Fibroblast of lung (primary cell): ENCODE data around the gene TSSK3. TPM values are rescaled to one million over a fixed set of nuclear protein-coding genes. Genes with fewer than 3 reads are reported as not detected.

ENCODE experiments used
- DNase-seq, 2 donors: peaks; one replicate each; pipeline versions ENCODE4 v3.0.0 to v3.0.0-alpha.2; 2010; ENCODE audit warnings: low read depth in 2 of 2
- H2AFZ ChIP-seq: 2 replicates; pipeline ENCODE4 v1.5.1; 2012; ENCODE audit warnings: low read length, control low read depth, inconsistent platforms
- H3K27ac ChIP-seq: 2 replicates; pipeline ENCODE4 v1.5.1; 2011; ENCODE audit warnings: low read length, control low read depth; ENCODE audit not compliant: insufficient read depth
- H3K27me3 ChIP-seq: 2 replicates; pipeline ENCODE4 v1.5.1; 2011; ENCODE audit warnings: mild to moderate bottlenecking, low read length; ENCODE audit not compliant: control insufficient read depth, insufficient read depth
- H3K36me3 ChIP-seq: 2 replicates; pipeline ENCODE4 v1.5.1; 2011; ENCODE audit warnings: low read length; ENCODE audit not compliant: control insufficient read depth, insufficient read depth
- H3K4me1 ChIP-seq: 2 replicates; pipeline ENCODE4 v1.5.1; 2011; ENCODE audit warnings: low read length; ENCODE audit not compliant: control insufficient read depth, insufficient read depth; ENCODE audit errors: extremely low read depth
- H3K4me2 ChIP-seq: 2 replicates; pipeline ENCODE4 v1.5.1; 2011; ENCODE audit warnings: low read length, control low read depth; ENCODE audit not compliant: insufficient read depth; ENCODE audit errors: extremely low read depth
- H3K4me3 ChIP-seq, 4 experiments: fragments of 200-600 bp in 1 of 4; sonication (generic) in 1 of 4; replicated peaks in 1 of 4; 2 replicates each; pipeline ENCODE4 v1.5.1; 2011 to 2016; ENCODE audit warnings: low read length in 4 of 4, low read depth in 3 of 4, mild to moderate bottlenecking in 3 of 4, control low read depth in 2 of 4, inconsistent platforms in 1 of 4, mixed read lengths in 1 of 4; ENCODE audit not compliant: insufficient read depth in 1 of 4; ENCODE audit errors: control extremely low read depth in 1 of 4
- H3K79me2 ChIP-seq: 2 replicates; pipeline ENCODE4 v1.5.1; 2012; ENCODE audit warnings: mild to moderate bottlenecking, low read length, inconsistent platforms; ENCODE audit not compliant: control insufficient read depth, insufficient read depth
- H3K9ac ChIP-seq: 2 replicates; pipeline ENCODE4 v1.5.1; 2011; ENCODE audit warnings: mild to moderate bottlenecking, low read length, control low read depth; ENCODE audit not compliant: insufficient read depth
- H3K9me3 ChIP-seq: 2 replicates; pipeline ENCODE4 v1.5.1; 2012; ENCODE audit warnings: low read depth, low read length; ENCODE audit not compliant: control insufficient read depth, insufficient read depth
- H4K20me1 ChIP-seq: 2 replicates; pipeline ENCODE4 v1.5.1; 2011; ENCODE audit warnings: low read length; ENCODE audit not compliant: control insufficient read depth, insufficient read depth; ENCODE audit errors: extremely low read depth
- EZH2 ChIP-seq: IDR thresholded peaks from 2 replicates; pipeline ENCODE4 v1.5.1; 2012; ENCODE audit warnings: low read length, control low read depth, mild to moderate bottlenecking; ENCODE audit errors: missing control alignments
- polyA plus RNA-seq, 2 donors: library from polyadenylated mRNA; depleted of rRNA in 1 of 2; stranded (reverse) in 1 of 2; unstranded in 1 of 2; fragments of >200 nt; gene quantifications; 2 replicates each; pipeline ENCODE4 v1.2.1, GENCODE V29; 2011 to 2012; ENCODE audit warnings: missing spikeins in 1 of 2
- total RNA-seq: library from RNA; depleted of rRNA; stranded (reverse); fragments of >200 nt; gene quantifications from 2 replicates; pipeline ENCODE4 v1.2.1, GENCODE V29; 2014
- TF ChIP-seq, protein P1 (sequence below), 2 donors: IDR thresholded peaks in 1 of 2; conservative IDR thresholded peaks in 1 of 2; 1 replicate in 1 of 2; 2 replicates in 1 of 2; pipeline ENCODE4 v1.5.1; 2011 to 2012; ENCODE audit warnings: low read length in 2 of 2, control low read depth in 1 of 2, inconsistent platforms in 1 of 2, low read depth in 1 of 2, mild to moderate bottlenecking in 1 of 2

The TSSK3 gene
- total and polyA plus RNA-seq, 2 donors (not counting 1 experiment from before 2014, with no cell fraction given) = 0.50 to 0.58 TPM

DNA sequence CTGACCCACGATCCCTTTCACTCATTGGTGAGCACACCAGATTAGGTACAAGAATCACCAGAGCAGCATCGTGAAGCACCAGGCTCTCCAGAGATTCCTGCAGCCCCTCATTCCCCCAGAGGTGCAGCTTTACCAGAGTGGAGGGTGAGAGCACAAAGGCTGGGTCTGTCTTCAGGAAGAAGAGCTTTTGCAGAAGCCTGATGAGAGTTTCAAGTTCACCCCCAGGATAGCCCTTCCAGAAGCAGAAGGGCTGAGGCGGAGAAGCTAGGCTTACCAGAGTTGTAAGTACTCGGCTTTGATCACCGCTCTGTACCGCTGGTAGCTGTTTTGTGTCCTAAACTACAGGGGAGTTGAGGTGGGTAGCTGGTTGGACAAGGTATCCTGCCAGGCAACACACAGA, 3.1 kb downstream of the TSSK3 start:
- Histone ChIP-seq H3K4me3 (no peak overlapping the region), H3K4me2 (no peak overlapping the region), H3K4me1 (peaks cover 2% of the 10 kb centered on the region), H4K20me1 (no peaks in the 10 kb centered on the region), H3K27ac (no peak overlapping the region), H3K9ac (no peak overlapping the region), H3K9me3 (no peaks in the 10 kb centered on the region), H3K79me2 (no peaks in the 10 kb centered on the region), H2AFZ (no peak overlapping the region), H3K27me3 (no peaks in the 10 kb centered on the region), H3K36me3 (peaks cover 15% of the 10 kb centered on the region)
- TF ChIP-seq EZH2 = no peak
- TF ChIP-seq, protein P1, sequence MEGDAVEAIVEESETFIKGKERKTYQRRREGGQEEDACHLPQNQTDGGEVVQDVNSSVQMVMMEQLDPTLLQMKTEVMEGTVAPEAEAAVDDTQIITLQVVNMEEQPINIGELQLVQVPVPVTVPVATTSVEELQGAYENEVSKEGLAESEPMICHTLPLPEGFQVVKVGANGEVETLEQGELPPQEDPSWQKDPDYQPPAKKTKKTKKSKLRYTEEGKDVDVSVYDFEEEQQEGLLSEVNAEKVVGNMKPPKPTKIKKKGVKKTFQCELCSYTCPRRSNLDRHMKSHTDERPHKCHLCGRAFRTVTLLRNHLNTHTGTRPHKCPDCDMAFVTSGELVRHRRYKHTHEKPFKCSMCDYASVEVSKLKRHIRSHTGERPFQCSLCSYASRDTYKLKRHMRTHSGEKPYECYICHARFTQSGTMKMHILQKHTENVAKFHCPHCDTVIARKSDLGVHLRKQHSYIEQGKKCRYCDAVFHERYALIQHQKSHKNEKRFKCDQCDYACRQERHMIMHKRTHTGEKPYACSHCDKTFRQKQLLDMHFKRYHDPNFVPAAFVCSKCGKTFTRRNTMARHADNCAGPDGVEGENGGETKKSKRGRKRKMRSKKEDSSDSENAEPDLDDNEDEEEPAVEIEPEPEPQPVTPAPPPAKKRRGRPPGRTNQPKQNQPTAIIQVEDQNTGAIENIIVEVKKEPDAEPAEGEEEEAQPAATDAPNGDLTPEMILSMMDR (conservative IDR thresholded peaks at IDR 0.05 in 1 of 2, IDR thresholded peaks at IDR 0.05 in 1 of 2; ENCODE audit: low read depth in 1 of 2, low read length in 2 of 2) = no peak
- DNase-seq = no peak

DNA sequence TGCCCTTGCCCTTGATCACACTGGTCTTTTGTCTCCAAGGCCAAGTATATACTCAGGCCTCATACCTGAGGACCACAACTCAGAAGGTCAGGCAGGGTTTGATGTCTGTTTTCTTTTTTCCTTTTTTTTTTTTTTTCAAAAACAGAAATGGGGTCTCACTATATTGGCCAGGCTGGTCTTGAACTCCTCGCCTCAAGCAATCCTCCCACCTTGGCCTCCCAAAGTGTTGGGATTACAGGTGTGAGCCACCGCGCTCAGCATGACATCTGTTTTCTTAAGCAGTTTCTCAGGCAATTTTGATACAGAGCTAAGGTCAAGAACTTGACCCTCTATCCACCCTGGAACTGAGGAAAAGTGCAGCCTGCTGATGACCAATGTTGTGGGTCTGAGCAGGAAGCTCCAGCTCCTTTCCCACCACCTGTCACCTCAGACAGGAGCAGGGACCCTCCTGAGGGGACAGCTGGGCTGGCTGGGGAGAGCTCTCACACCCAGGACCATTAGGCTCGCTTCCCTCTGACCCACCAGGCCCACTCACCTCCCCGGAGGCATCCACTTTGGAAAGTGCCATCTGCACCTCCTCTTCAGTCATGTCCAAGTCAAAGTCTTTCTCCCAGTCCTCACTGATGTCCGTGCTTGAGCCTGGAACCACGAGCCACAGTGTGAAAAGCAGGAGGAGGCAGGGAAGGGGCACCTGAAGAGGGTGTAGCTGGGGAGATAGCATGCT, 5.7 kb downstream of the TSSK3 start:
- H3K9ac ChIP-seq = no peak overlapping the region

DNA sequence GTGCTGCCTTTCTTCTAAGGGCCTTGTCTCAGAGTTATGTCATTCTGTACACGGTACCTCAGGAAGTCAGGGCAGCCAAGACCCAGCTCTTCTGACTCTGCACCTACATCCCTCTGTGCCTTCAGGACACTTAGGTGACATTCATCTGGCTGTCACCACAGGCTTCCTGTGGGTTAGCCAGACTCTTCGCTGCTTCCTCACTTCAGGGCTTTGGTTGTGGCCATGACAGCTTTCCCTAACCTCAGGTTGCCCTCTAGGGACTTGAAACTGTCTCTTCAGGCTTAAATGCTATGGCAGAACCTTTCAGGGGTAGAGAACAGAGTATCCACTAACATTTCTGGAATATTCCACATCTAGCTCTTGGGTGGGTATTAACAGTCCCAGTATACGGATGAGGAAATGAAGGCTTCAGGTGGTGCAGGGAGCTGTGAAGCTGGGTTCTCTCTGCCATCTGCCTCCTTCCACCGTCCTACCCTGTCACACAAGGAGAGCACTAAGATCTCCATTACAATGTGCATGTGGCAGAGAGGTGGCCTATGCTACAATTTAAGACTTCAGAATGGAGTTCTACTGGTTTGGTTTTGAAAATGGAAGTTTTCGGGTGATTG, 9.9 kb downstream of the TSSK3 start:
- Histone ChIP-seq H3K79me2 (no peaks in the 10 kb centered on the region), H3K9ac (no peak overlapping the region), H3K4me1 (no peaks in the 10 kb centered on the region), H3K4me2 (no peak overlapping the region), H3K9me3 (no peaks in the 10 kb centered on the region), H3K27me3 (no peaks in the 10 kb centered on the region), H2AFZ (no peak overlapping the region), H3K4me3 (no peak overlapping the region), H3K27ac (no peak overlapping the region), H4K20me1 (no peaks in the 10 kb centered on the region), H3K36me3 (peaks cover 6% of the 10 kb centered on the region)
- TF ChIP-seq, protein P1 (conservative IDR thresholded peaks at IDR 0.05 in 1 of 2, IDR thresholded peaks at IDR 0.05 in 1 of 2; ENCODE audit: low read depth in 1 of 2, low read length in 2 of 2) = no peak
- TF ChIP-seq EZH2 = no peak
- DNase-seq = no peak

More for the DNA sequence above, 5.7 kb downstream of the TSSK3 start:
- Histone ChIP-seq H3K27me3 (no peaks in the 10 kb centered on the region), H3K4me1 (no peaks in the 10 kb centered on the region), H3K27ac (no peak overlapping the region), H2AFZ (no peak overlapping the region), H3K9me3 (no peaks in the 10 kb centered on the region), H3K79me2 (no peaks in the 10 kb centered on the region), H4K20me1 (no peaks in the 10 kb centered on the region), H3K4me3 (no peak overlapping the region), H3K4me2 (no peak overlapping the region), H3K36me3 (peaks cover 15% of the 10 kb centered on the region)
- no peak for DNase-seq
- TF ChIP-seq EZH2 = no peak
- TF ChIP-seq, protein P1 (conservative IDR thresholded peaks at IDR 0.05 in 1 of 2, IDR thresholded peaks at IDR 0.05 in 1 of 2; ENCODE audit: low read depth in 1 of 2, low read length in 2 of 2) = no peak
